Renal pelvis (tissue), 4 donors: ENCODE data around the gene NINJ1. TPM values are rescaled to one million over a fixed set of nuclear protein-coding genes. Genes with fewer than 3 reads are reported as not detected.
A peak's percentile ranks its signal among the peaks of the same experiment; 100 is the strongest.
"Not testable (repeated sequence)": the region's sequence is repeated elsewhere in the genome, so short reads cannot be mapped to it uniquely, and the experiment has no call there.

Source experiments
- DNase-seq: peaks from one replicate; pipeline ENCODE4 v3.0.0-alpha.2; 2013
- polyA plus RNA-seq, 3 donors: library from polyadenylated mRNA; unstranded; fragments of 120-200 nt; gene quantifications; one replicate each; pipeline ENCODE4 v1.2.1, GENCODE V29; 2013; ENCODE audit not compliant: insufficient read length in 3 of 3

NINJ1 gene
- polyA plus RNA-seq, 3 donors, result 51.6 to 53.2 (median 52.5) TPM

GRCh38 chr9:93167838-93168237 lies 33.8 kb upstream of the NINJ1 start:
- DNase-seq, result no peak

GRCh38 chr9:93167185-93167584 lies 33.1 kb upstream of the NINJ1 start:
- DNase-seq, result no peak

GRCh38 chr9:93166699-93167098 lies 32.6 kb upstream of the NINJ1 start:
- no peak for DNase-seq

GRCh38 chr9:93164085-93164484 lies 30.0 kb upstream of the NINJ1 start:
- DNase-seq, result no peak

- no peak for DNase-seq
Observed at GRCh38 chr9:93161786-93162562, 27.9 kb upstream of the NINJ1 start.

- DNase-seq, result peak; percentile 87
Observed at GRCh38 chr9:93159601-93160471, 25.8 kb upstream of the NINJ1 start.

- no peak for DNase-seq
Observed at GRCh38 chr9:93156475-93157008, 22.5 kb upstream of the NINJ1 start.

GRCh38 chr9:93155716-93156474 lies 21.8 kb upstream of the NINJ1 start:
- no peak for DNase-seq

GRCh38 chr9:93154293-93154903 lies 20.3 kb upstream of the NINJ1 start:
- DNase-seq, result no peak

GRCh38 chr9:93151097-93151784 lies 17.2 kb upstream of the NINJ1 start:
- DNase-seq, result no peak

- DNase-seq, result no peak
Observed at GRCh38 chr9:93149361-93149760, 15.3 kb upstream of the NINJ1 start.

GRCh38 chr9:93148721-93149120 lies 14.7 kb upstream of the NINJ1 start:
- DNase-seq, result no peak

- DNase-seq, result no peak
Observed at GRCh38 chr9:93147632-93148031, 13.6 kb upstream of the NINJ1 start.

GRCh38 chr9:93146696-93147095 lies 12.6 kb upstream of the NINJ1 start:
- not testable (repeated sequence) for DNase-seq

- no peak for DNase-seq
Observed at GRCh38 chr9:93143830-93144530, 9.9 kb upstream of the NINJ1 start.

GRCh38 chr9:93141771-93142483 lies 7.9 kb upstream of the NINJ1 start:
- DNase-seq, result no peak

- no peak for DNase-seq
Observed at GRCh38 chr9:93139365-93140182, 5.5 kb upstream of the NINJ1 start.

- DNase-seq, result no peak
Observed at GRCh38 chr9:93138171-93138764, 4.2 kb upstream of the NINJ1 start.
